Peyer's patch (tissue), 4 donors: ENCODE data around the gene ZNF521.

Source experiments
- POLR2A ChIP-seq, 2 donors: fragments of 450-650 bp; IDR thresholded peaks; one replicate each; pipeline ENCODE4 v1.5.1; 2017; ENCODE audit warnings: antibody characterized with exemption in 2 of 2, mild to moderate bottlenecking in 2 of 2, moderate library complexity in 2 of 2
- TF ChIP-seq, protein P1 (sequence below), 6 experiments: fragments of 450-650 bp in 4 of 6; fragments of 200-600 bp in 2 of 6; sonication (generic) in 1 of 6; IDR thresholded peaks; one replicate each; pipeline ENCODE4 v1.5.1; 2017 to 2019; ENCODE audit warnings: antibody characterized with exemption in 6 of 6, mild to moderate bottlenecking in 3 of 6, moderate library complexity in 1 of 6

- TF ChIP-seq POLR2A (IDR thresholded peaks at IDR 0.05) = no peak
- TF ChIP-seq, protein P1, sequence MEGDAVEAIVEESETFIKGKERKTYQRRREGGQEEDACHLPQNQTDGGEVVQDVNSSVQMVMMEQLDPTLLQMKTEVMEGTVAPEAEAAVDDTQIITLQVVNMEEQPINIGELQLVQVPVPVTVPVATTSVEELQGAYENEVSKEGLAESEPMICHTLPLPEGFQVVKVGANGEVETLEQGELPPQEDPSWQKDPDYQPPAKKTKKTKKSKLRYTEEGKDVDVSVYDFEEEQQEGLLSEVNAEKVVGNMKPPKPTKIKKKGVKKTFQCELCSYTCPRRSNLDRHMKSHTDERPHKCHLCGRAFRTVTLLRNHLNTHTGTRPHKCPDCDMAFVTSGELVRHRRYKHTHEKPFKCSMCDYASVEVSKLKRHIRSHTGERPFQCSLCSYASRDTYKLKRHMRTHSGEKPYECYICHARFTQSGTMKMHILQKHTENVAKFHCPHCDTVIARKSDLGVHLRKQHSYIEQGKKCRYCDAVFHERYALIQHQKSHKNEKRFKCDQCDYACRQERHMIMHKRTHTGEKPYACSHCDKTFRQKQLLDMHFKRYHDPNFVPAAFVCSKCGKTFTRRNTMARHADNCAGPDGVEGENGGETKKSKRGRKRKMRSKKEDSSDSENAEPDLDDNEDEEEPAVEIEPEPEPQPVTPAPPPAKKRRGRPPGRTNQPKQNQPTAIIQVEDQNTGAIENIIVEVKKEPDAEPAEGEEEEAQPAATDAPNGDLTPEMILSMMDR (IDR thresholded peaks at IDR 0.05) = no peak
Measured at GRCh38 chr18:25171334-25171733, 180.6 kb downstream of the ZNF521 start.
